Stimulated activated CD8-positive, alpha-beta memory T cell treated with anti-CD3 and anti-CD28 coated beads, Interleukin-12 subunit alpha, Interleukin-12 subunit beta, amount 100 ng/mL, for 1 hour (primary cell): Measurements from ENCODE around the gene STXBP5.

Experiments
- DNase-seq: peaks from one replicate; pipeline ENCODE4 v3.0.0-alpha.2; 2020; ENCODE audit warnings: low read depth

STXBP5 gene

GRCh38 chr6:147438758-147439528, 234.7 kb downstream of the STXBP5 start:
- no peak for DNase-seq
